Stimulated activated CD8-positive, alpha-beta memory T cell treated with anti-CD3 and anti-CD28 coated beads, Interleukin-7, amount 100 ng/mL, for 48 hours (primary cell): ENCODE results near the gene CAD.
"Not testable (repeated sequence)": the region's sequence is repeated elsewhere in the genome, so short reads cannot be mapped to it uniquely, and the experiment has no call there.

ENCODE experiments used
- DNase-seq, 2 donors: peaks; one replicate each; pipeline ENCODE4 v3.0.0-alpha.2; 2020; ENCODE audit warnings: low read depth in 1 of 2; ENCODE audit errors: extremely low read depth in 1 of 2

CAD gene

DNA sequence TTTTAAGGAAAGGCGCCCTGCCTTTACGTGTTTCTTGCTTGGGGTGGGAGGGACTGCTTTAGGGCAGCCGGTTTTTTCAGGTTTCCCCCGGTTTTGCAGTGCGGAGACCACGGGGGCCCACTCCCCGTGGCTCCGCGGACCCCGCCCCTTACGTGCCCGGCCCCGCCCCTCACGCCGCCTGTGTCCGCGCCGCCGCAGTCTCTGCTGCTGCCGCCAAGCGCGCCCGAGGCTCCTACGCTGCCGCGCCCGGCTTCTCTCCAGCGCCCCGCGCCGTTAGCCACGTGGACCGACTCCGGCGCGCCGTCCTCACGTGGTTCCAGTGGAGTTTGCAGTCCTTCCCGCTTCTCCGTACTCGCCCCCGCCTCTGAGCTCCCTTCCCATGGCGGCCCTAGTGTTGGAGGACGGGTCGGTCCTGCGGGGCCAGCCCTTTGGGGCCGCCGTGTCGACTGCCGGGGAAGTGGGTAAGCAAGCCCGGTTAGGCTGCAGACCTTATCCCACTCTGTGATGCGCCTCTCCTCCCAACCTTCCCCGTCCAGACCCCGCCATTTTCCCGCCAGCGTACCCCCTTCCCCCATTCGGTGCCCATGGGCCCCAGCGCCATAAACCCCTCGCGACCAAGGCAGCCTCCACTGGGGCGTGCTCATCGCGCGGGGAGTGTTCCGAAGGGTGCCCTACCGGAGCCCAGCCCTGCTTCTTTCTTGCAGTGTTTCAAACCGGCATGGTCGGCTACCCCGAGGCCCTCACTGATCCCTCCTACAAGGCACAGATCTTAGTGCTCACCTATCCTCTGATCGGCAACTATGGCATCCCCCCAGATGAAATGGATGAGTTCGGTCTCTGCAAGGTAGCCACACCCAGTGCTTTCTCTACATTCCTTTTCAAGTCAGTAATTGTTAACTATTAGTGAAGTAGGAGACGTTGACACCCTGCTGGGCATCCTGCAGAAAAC is at the start of gene CAD:
CAD (plus strand) TSS at position 197 of the 949 bp plus-strand sequence; CDS start at position 380, 183 bp downstream.
- DNase-seq: peak; percentile 74 to 79

DNA sequence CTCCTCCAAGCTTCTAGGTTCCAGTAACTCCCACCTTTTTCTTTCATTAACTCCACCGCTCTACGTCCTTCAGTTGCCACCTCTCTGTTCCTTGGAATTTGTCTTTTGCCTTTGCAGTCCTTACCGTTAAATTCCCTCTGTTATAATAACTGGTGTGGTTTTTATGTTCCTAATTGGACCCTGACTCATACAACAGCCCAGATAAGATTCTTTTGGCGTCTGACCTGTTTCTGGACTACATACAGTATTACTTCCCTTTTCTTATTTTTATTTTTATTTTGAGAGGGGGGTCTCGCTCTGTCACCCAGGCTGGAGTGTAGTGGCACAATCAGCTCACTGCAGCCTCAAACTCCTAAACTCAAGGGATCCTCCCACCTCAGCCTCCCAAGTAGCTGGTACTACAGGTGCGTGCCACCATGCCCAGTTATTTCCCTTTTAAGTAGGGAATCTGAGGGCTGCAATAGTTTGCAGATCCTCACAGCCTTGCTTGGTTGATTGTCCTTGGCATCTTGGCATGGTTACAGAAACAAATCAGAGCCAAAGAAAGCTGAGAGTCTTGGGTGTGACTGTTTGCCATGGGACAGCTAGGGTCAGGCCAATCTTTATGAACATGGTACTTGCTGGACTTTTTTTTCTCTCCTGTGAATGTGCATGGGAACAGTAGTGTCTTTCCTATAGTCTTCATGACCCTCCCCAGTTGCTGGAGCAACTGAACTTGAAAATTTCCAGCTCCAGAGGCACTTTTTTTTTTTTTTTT is 46.4 kb upstream of the CAD start:
- DNase-seq: no peak

DNA sequence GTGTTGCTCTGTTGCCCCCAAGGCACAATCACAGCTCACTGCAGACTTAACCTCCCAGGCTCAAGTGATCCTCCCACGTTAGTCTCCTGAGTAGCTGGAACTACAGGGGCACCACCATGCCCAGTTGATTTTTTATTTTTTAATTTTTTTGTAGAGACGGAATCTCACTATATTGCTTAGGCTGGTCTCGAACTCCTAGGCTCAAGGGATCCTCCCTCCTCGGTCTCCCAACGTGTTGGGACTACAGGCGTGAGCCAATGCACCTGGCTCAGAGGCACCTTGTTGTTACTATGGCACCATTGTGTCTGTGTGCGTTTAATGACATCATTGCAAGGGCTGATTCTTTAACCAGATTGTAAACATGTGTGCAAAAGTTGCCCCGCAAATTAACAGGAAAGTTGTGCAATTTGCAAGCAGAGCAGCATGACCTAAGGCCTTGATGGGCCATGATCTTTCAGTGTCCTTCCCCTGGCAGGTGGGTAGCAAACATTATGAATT is 45.8 kb upstream of the CAD start:
- no peak for DNase-seq

DNA sequence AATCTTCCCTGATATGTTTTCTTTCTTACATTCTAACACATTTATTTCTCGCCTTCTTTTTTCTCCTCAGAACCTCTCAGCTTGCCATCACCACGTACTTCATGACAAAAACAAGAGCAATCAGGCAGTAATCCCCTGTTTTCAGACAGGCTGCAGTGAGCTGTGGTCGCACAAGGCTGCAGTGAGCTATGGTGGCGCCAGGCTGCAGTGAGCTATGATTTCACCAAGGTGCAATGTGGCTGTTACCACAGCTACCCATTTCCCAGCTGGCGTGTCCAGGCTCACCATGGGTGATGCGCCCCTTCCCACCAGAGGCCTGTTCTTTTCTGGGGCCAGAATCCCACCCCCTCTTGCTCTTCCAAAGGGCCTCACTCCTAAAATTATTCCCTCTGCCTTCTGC is 42.5 kb upstream of the CAD start:
- no peak for DNase-seq

DNA sequence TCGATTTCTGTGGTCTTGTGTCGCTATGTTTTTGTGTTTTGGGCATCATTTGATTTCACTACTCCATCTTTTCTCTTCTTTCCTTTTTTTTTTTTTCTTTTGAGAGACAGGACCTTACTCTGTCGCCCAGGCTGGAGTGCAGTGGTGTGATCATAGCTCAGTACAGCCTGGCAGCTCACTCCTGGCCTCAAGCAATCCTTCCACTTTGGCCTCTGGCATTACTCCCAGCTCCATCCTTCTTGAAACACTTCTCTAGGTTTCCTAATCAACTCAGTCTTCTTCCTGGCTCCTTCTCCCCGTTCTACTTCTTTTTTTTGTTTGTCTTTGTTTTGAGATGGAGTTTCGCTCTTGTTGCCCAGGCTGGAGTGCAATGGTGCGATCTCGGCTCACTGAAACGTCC is 41.8 kb upstream of the CAD start:
- DNase-seq: no peak

DNA sequence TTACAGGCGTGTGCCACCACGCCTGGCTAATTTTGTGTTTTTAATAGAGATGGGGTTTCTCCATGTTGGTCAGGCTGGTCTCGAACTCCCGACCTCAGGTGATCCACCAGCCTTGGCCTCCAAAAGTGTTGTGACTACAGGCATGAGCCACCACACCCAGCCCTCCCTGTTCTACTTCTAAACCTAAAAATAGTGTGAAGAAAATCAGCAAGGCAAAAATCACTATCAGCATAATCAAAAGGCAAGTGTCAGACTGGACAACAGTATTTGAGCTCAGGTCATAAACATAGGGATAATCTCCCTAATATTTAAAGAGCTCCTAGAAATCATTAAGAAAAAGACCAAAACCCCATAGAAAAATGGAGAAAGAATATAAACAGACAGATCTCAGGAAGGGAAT is 41.4 kb upstream of the CAD start:
- not testable (repeated sequence) for DNase-seq

DNA sequence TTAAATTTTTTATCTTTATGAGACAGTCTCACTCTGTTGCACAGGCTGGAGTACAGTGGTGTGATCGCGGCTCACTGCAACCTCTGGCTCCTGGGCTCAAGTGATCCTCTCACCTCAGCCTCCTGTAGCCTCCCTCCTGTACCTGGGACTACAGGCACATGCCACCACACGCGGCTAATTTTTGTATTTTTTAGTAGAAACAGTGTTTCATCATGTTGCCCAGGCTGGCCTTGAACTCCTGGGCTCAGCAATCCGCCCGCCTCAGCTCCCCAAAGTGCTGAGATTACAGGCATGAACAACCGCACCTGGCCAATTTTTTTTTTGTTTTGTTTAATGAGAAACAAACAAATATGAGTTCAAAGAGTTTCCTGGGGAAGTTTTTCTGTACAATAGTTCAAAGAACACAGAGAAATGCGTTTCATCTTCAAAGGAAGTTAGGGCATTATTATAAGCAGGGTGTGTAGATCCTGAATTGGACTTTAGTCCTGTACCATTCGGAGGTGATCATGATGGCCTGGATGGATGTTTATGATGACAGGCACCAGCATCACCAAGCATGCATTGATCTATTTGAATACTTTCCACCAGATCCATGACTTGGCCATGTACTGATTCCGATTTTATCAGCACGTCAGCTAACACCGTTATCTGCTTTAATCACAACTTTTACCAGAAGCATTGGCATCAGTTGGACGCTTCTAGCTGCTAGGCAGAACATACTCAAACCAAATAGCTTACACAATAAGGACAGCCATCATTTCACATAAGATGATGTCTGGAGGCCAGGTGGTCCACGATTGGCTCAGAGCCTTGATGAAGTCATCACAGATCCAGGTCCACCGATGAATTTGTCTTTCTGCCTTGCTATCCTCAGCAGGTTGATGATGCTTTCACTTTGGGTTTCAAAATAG is 39.5 kb upstream of the CAD start:
- DNase-seq: no peak

DNA sequence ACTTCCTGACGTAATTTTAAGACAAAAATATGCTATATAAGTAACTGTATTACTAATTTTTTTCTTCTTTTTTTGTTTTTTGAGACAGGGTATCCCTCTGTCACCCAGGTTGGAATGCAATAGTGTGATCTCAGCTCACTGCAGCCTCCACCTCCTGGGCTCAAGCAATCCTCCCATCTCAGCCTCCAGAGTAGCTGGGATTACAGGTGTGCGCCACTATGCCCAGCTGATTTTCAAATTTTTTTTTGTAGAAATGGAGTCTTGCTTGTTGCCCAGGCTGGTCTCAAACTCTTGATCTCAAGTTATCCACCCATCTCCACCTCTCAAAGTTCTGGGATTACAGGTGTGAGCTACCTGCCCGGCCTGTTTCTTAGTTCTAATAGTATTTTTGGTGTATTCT is 38.7 kb upstream of the CAD start:
- DNase-seq: no peak

DNA sequence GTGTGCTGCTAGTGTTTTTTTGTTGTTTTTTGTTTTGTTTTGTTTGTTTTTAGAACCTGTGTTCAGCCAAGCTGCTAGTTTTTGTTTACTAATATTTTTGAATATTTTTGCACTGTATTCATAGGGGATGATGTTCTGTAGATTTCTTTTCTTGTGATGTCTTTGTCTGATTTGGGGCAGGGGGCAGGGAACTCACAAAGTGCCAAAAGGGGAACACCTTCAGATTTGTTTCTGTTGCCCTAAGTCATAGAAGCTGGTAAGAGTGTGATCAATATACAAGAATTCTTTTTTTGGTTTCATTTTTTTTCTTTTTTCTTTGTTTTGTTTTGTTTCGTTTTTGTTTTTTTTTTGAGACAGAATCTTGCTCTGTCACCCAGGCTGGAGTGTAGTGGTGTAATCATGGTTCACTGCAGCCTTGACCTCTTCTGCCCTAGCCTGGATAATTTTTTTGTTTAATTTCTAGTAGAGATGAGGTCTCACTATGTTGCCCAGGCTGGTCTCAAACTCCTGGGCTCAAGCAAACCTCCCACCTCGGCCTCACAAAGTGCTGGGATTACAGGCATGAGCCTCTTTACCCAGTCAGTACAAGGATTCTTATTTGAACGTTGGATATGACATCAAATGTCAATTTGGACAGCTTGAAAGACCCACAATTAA is 37.7 kb upstream of the CAD start:
- DNase-seq: no peak

DNA sequence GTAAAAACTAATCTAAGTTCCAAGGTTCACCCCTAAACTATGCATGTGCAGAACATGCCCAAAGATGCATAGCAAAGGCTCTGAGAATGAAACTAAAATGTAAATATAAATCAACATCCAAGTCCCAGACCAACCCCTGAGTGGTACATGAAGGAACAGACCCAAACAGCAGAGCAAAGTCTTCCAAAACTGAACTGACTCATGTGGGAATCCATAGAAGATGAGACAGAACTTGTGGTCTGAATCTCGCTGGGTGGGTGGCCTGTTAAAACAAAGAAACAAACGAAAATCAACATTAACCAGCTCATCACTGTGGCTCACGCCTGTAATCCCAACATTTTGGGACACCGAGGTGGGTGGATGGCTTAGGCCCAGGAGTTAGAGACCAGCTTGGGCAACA is 34.8 kb upstream of the CAD start:
- DNase-seq: no peak

DNA sequence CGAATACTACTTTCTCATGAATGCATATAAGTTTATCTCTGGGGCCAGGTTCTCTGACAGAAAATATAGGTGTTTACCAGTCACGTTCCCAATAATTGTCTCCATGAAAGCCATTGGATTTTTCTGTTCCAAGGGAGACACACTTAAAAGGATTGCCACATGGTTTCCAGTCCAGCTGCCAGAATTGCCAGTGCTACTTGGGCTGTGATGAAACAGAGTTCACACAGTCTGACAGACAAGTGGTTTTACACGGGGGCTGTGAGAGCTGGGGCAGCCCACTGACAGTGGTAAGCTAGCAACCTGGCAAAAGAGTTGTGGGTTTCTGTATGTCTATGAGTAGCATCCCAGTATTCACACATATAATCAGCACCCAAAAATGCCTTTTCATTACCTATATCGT is 33.1 kb upstream of the CAD start:
- DNase-seq: no peak

DNA sequence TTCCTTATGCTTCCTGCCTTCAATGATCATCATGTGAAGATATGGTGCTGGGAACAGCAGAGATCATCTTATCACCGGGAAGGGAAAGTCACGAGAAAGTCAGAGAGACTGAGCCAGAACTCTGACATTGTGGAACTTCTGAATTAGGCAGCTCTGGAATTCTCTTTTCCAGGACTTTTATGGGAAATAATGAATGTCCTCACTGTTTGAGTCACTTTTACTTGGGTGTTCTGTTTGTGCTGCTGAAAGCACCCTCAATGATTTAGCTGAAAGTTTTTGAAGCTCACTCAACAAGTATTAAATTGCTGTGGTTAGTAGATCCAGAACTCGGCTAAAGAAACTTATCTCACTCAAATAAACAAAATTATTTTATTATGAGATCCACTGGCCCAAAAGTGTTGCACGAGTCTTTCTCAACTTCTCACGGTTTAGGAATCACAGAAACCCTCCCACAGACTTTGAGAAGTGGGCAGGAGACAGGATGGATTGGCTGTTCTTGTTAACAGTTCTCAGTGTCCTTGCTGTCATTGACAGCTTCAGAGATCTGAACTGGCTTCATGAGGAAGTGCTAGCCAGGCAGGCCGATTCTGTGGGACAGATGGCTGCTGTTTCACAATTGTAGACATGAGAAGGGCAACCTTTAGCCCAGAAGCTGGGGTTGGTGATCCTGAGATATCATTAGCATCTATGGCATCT is 31.7 kb upstream of the CAD start:
- no peak for DNase-seq

DNA sequence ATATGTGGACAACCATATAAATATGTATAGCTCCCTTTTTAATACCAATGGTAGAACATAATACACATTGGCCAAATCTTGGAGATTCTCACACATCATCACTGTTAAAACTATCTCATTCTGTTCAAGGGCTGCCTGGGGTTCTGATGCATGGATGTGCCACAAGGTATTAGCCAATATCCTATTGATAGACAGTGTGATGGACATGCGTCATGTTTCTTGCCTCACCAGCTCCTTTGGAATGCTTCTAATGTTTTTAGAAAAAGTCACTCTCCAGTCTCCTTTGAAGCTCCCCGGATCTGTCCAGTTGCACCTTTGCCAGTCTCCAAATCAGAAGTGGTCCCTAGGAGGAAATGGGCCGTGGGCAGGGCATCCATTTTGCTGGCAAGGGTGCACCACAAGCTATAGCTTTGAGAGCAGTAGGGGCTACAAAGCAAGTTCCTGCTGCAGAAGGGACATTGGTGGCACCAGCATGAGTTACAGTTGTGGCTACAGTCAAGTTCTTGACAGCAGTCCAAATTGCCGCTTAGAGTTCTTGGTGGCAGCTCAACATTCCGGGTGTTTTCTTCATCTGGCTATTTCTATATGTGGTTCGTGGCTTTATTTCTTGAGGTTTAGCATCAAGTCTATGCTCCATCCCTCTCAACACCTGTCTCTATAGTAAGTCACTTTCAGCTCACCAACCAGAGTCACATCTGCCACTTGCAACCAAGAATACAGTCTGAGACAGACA is 30.4 kb upstream of the CAD start:
- no peak for DNase-seq

DNA sequence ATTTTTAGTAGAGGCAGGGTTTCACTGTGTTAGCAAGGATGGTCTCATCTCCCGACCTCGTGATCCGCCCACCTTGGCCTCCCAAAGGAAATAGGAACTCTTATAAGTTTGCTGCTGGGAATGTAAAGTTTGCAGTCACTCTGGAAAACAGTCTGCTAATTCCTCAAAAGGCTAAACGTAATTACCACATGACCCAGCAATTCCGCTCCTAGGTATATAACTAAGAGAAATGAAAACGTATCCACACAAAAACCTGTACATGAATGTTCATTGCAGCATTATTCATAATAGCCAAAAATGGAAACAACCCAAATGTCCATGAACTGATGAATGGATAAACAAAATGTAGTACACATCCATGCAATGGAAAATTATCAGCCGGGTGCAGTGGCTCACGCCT is 27.2 kb upstream of the CAD start:
- no peak for DNase-seq

DNA sequence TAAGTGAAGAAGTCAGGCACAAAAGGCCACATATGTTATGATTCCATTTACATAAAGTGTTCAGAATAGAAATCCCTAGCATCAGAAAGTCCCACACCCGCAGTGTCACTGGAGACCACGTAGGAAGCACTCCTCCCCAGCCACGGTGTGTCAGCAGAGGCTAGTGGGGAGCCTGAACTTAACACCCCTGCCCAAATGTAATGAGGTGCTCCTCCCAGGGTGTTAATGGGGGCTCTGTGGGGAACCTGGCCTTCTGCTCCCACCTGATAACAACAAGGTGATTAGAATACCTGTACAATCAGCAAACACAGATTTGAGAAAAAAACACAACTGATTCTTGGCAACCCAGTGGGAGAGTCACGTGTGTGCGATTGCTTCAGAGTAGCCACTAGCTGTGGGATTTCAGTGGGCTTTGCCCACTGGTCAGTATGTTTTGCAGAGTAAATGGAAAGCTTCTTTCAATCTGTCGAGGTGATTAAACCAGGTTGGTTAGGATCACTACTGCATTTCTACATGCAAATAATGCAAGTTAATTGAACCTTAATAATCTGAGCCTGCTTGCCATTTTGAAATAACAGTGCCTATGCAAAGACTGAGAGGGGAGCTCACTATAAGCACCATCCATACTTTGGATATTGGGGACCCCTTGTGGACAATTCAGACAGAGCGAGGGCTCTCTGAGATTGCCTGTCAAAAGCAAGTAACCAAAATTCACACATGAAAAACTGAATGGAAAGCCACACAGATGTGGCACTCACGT is 25.9 kb upstream of the CAD start:
- no peak for DNase-seq

DNA sequence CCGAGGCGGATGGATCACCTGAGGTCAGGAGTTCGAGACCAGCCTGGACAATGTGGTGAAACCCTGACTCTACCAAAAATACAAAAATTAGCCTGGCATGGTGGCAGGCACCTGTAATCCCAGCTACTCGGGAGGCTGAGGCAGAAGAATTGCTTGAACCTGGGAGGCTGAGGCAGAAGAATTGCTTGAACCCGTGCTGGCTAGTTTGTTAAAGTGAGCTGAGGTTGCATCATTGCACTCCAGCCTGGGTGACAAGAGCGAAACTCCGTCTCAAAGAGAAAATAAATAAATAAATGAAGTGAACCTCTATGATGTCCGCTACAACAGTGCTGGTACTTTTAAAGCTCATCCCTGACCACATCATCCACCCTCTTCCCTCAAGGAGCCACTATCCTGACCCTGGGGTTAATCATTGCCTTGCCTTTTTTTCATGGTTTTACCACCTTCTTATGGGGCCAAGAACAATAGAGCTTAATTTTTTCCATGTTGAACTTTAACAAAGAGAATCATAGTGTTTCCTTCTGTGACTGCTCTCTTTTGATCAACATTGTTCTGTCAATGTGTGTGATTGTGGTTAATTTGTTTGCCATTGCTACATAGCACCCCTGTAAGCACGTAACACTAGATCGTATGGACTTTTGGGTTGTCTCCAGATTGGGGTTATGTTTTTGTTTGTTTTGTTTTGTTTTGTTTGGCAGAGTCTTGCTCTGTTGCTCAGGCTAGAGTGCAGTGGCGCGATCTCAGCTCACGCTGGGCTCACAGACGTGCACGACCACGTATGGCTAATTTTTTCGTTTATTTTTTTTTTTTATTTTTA is 22.4 kb upstream of the CAD start:
- no peak for DNase-seq

DNA sequence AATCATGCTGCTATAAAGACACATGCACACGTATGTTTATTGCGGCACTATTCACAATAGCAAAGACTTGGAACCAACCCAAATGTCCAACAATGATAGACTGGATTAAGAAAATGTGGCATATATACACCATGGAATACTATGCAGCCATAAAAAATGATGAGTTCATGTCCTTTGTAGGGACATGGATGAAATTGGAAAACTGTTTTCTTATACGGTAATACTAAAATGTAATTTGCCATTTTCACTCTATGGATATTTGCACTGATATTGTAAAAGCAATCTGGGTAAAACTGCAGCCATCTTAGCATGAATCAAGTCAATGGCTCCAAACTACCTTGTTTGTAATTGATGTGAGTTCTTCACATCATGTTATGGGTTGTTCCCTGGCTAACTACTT is 21.4 kb upstream of the CAD start:
- DNase-seq: not testable (repeated sequence)
